NCI-H1930 (cell line): Measurements from ENCODE around the gene SPECC1.
"Not testable (repeated sequence)": the region's sequence is repeated elsewhere in the genome, so short reads cannot be mapped to it uniquely, and the experiment has no call there.

Experiments
- DNase-seq, 2 experiments: peaks; one replicate each; lab custom pipeline; 2025; lab: John Stamatoyannopoulos, UW

Gene SPECC1

GRCh38 chr17:20092973-20093626, 83.9 kb downstream of the SPECC1 start:
- no peak for DNase-seq

GRCh38 chr17:20094777-20095176, 85.6 kb downstream of the SPECC1 start:
- DNase-seq = no peak

- peak; percentile 20 to 35 for DNase-seq
Measured at GRCh38 chr17:20095336-20096080, 86.3 kb downstream of the SPECC1 start.

- no peak for DNase-seq
Measured at GRCh38 chr17:20096430-20096829, 87.3 kb downstream of the SPECC1 start.

GRCh38 chr17:20097330-20097729, 88.2 kb downstream of the SPECC1 start:
- no peak for DNase-seq

GRCh38 chr17:20098314-20098713, 89.2 kb downstream of the SPECC1 start:
- DNase-seq = no peak

- DNase-seq = not testable (repeated sequence)
Measured at GRCh38 chr17:20100806-20101205, 91.6 kb downstream of the SPECC1 start.

GRCh38 chr17:20103454-20104446, 94.6 kb downstream of the SPECC1 start:
- DNase-seq = no peak

GRCh38 chr17:20105539-20106280, 96.6 kb downstream of the SPECC1 start:
- DNase-seq = no peak

GRCh38 chr17:20106446-20106845, 97.3 kb downstream of the SPECC1 start:
- not testable (repeated sequence) for DNase-seq

- no peak for DNase-seq
Measured at GRCh38 chr17:20109076-20109475, 99.9 kb downstream of the SPECC1 start.

- no peak for DNase-seq
Measured at GRCh38 chr17:20111538-20111937, 102.4 kb downstream of the SPECC1 start.

GRCh38 chr17:20114466-20114865, 105.3 kb downstream of the SPECC1 start:
- DNase-seq = no peak

- DNase-seq = peak; percentile 40 to 56
Measured at GRCh38 chr17:20116683-20117309, 107.6 kb downstream of the SPECC1 start.

- DNase-seq = no peak
Measured at GRCh38 chr17:20118280-20118679, 109.1 kb downstream of the SPECC1 start.

- no peak for DNase-seq
Measured at GRCh38 chr17:20120836-20121235, 111.7 kb downstream of the SPECC1 start.

- DNase-seq = peak in 1 of 2 experiments; percentile 30
Measured at GRCh38 chr17:20121359-20122253, 112.4 kb downstream of the SPECC1 start.

GRCh38 chr17:20122254-20122879, 113.2 kb downstream of the SPECC1 start:
- no peak for DNase-seq

- DNase-seq = no peak
Measured at GRCh38 chr17:20123209-20123608, 114.0 kb downstream of the SPECC1 start.

GRCh38 chr17:20125724-20126123, 116.6 kb downstream of the SPECC1 start:
- DNase-seq = no peak
